H9 (cell line): Measurements from ENCODE around the gene TMA7B. TPM values are rescaled to one million over a fixed set of nuclear protein-coding genes. Genes with fewer than 3 reads are reported as not detected.
"Not testable (repeated sequence)": the region's sequence is repeated elsewhere in the genome, so short reads cannot be mapped to it uniquely, and the experiment has no call there.

Source experiments
- DNase-seq: peaks from one replicate; pipeline ENCODE4 v3.0.0-alpha.2; 2017
- H2AFZ ChIP-seq: one replicate; pipeline ENCODE4 v1.6.1; 2013; ENCODE audit warnings: mild to moderate bottlenecking, low read length, control low read depth, moderate library complexity
- H2AK5ac ChIP-seq: 2 replicates; pipeline ENCODE4 v1.6.1; 2013; ENCODE audit warnings: low read length, control low read depth, mixed read lengths; ENCODE audit not compliant: insufficient read length
- H2BK120ac ChIP-seq: one replicate; pipeline ENCODE4 v1.6.1; 2013; ENCODE audit warnings: low read depth, mild to moderate bottlenecking, low read length, control low read depth, inconsistent platforms; ENCODE audit not compliant: poor library complexity, severe bottlenecking
- H2BK12ac ChIP-seq: 2 replicates; pipeline ENCODE4 v1.6.1; 2013; ENCODE audit warnings: low read length, control low read depth, mixed read lengths, low read depth; ENCODE audit not compliant: insufficient read length
- H2BK15ac ChIP-seq: 2 replicates; pipeline ENCODE4 v1.6.1; 2013; ENCODE audit warnings: low read depth, low read length, control low read depth
- H2BK20ac ChIP-seq: one replicate; pipeline ENCODE4 v1.6.1; 2013; ENCODE audit warnings: low read depth, mild to moderate bottlenecking, low read length, control low read depth, inconsistent platforms; ENCODE audit not compliant: poor library complexity, severe bottlenecking
- H2BK5ac ChIP-seq: 2 replicates; pipeline ENCODE4 v1.6.1; 2013; ENCODE audit warnings: low read length, control low read depth, mixed read lengths; ENCODE audit not compliant: insufficient read length
- H3K14ac ChIP-seq: 2 replicates; pipeline ENCODE4 v1.6.1; 2013; ENCODE audit warnings: low read length, control low read depth; ENCODE audit not compliant: insufficient read depth
- H3K18ac ChIP-seq: 2 replicates; pipeline ENCODE4 v1.6.1; 2013; ENCODE audit warnings: low read depth, mild to moderate bottlenecking, mixed read lengths, low read length, control low read depth; ENCODE audit not compliant: insufficient read length
- H3K23ac ChIP-seq: 2 replicates; pipeline ENCODE4 v1.6.1; 2013; ENCODE audit warnings: low read length, control low read depth, mixed read lengths, low read depth; ENCODE audit not compliant: insufficient read length
- H3K23me2 ChIP-seq: 2 replicates; pipeline ENCODE4 v1.6.1; 2013; ENCODE audit warnings: low read depth, mild to moderate bottlenecking, mixed read lengths, low read length, control low read depth; ENCODE audit not compliant: insufficient read length, poor library complexity, severe bottlenecking
- H3K27ac ChIP-seq: 2 replicates; pipeline ENCODE4 v1.5.1; 2013; ENCODE audit warnings: low read length, control low read depth, mixed read lengths, low read depth; ENCODE audit not compliant: insufficient read length
- H3K27me3 ChIP-seq: 2 replicates; pipeline ENCODE4 v1.6.1; 2013; ENCODE audit warnings: low read length, control low read depth, inconsistent platforms; ENCODE audit not compliant: insufficient read depth
- H3K4ac ChIP-seq: 2 replicates; pipeline ENCODE4 v1.6.1; 2013; ENCODE audit warnings: low read depth, mild to moderate bottlenecking, control low read depth, inconsistent platforms, low read length, moderate library complexity
- H3K4me1 ChIP-seq: 2 replicates; pipeline ENCODE4 v1.6.1; 2013; ENCODE audit warnings: low read length, control low read depth, inconsistent platforms; ENCODE audit not compliant: insufficient read depth
- H3K4me2 ChIP-seq: 2 replicates; pipeline ENCODE4 v1.6.1; 2013; ENCODE audit warnings: low read length, control low read depth, mixed read lengths; ENCODE audit not compliant: insufficient read length, insufficient read depth
- H3K56ac ChIP-seq: 2 replicates; pipeline ENCODE4 v1.6.1; 2013; ENCODE audit warnings: low read depth, mild to moderate bottlenecking, mixed read lengths, low read length, control low read depth; ENCODE audit not compliant: insufficient read length
- H3K79me1 ChIP-seq: 2 replicates; pipeline ENCODE4 v1.6.1; 2013; ENCODE audit warnings: low read depth, mild to moderate bottlenecking, moderate library complexity, low read length, control low read depth, inconsistent platforms; ENCODE audit not compliant: insufficient read depth, poor library complexity, severe bottlenecking
- H3K79me2 ChIP-seq: 2 replicates; pipeline ENCODE4 v1.6.1; 2013; ENCODE audit warnings: low read length, control low read depth, inconsistent platforms; ENCODE audit not compliant: insufficient read depth
- H3K9ac ChIP-seq: 2 replicates; pipeline ENCODE4 v1.6.1; 2013; ENCODE audit warnings: low read length, control low read depth, mixed read lengths; ENCODE audit not compliant: insufficient read length; ENCODE audit errors: extremely low read depth
- H3K9me3 ChIP-seq: one replicate; pipeline ENCODE4 v1.6.1; 2013; ENCODE audit warnings: low read depth, low read length, inconsistent platforms; ENCODE audit not compliant: control insufficient read depth
- H3T11ph ChIP-seq: one replicate; pipeline ENCODE4 v1.6.1; 2013; ENCODE audit warnings: mild to moderate bottlenecking, low read length, control low read depth, inconsistent platforms
- H4K20me1 ChIP-seq: one replicate; pipeline ENCODE4 v1.6.1; 2013; ENCODE audit not compliant: control insufficient read depth, insufficient read length, insufficient read depth
- H4K5ac ChIP-seq: 2 replicates; pipeline ENCODE4 v1.6.1; 2013; ENCODE audit warnings: low read depth, mild to moderate bottlenecking, mixed read lengths, low read length, control low read depth; ENCODE audit not compliant: insufficient read length
- H4K8ac ChIP-seq: replicated peaks from 2 replicates; pipeline ENCODE4 v1.6.1; 2013; ENCODE audit warnings: low read length, control low read depth, mixed read lengths, low read depth; ENCODE audit not compliant: insufficient read length
- H4K91ac ChIP-seq: 2 replicates; pipeline ENCODE4 v1.6.1; 2013; ENCODE audit warnings: low read depth, mild to moderate bottlenecking, moderate library complexity, mixed read lengths, low read length, control low read depth; ENCODE audit not compliant: insufficient read length
- H3K27ac Mint-ChIP-seq, 3 experiments: 2 replicates in 2 of 3; 3 replicates in 1 of 3; pipeline ENCODE4 v1.8.0; 2020 to 2021; ENCODE audit warnings: mixed read lengths in 3 of 3, mild to moderate bottlenecking in 1 of 3, moderate library complexity in 1 of 3
- H3K27me3 Mint-ChIP-seq: 2 replicates; pipeline ENCODE4 v1.8.0; 2021; ENCODE audit warnings: low read depth, mild to moderate bottlenecking, moderate library complexity, mixed read lengths
- H3K36me3 Mint-ChIP-seq, 3 experiments: 2 replicates in 2 of 3; 3 replicates in 1 of 3; pipeline ENCODE4 v1.8.0; 2020 to 2021; ENCODE audit warnings: low read depth in 3 of 3, mixed read lengths in 3 of 3; ENCODE audit not compliant: insufficient read depth in 1 of 3
- H3K4me1 Mint-ChIP-seq, 2 experiments: 2 replicates each; pipeline ENCODE4 v1.8.0; 2020; ENCODE audit warnings: mixed read lengths in 2 of 2
- H3K4me3 Mint-ChIP-seq, 2 experiments: 2 replicates in 1 of 2; 3 replicates in 1 of 2; pipeline ENCODE4 v1.8.0; 2020 to 2021; ENCODE audit warnings: mild to moderate bottlenecking in 2 of 2, mixed read lengths in 2 of 2, moderate library complexity in 1 of 2
- H3K9me3 Mint-ChIP-seq, 2 experiments: 2 replicates in 1 of 2; 3 replicates in 1 of 2; pipeline ENCODE4 v1.8.0; 2020; ENCODE audit warnings: mild to moderate bottlenecking in 2 of 2, mixed read lengths in 2 of 2, moderate library complexity in 1 of 2
- CTCF ChIP-seq: fragments of 200-600 bp; sonication (generic); conservative IDR thresholded peaks from 3 replicates; pipeline ENCODE4 v1.8.0; 2021; ENCODE audit warnings: antibody characterized with exemption, mild to moderate bottlenecking
- WGBS: extraction: QIAGEN DNeasy Blood & Tissue Kit; methylation state at CpG from one replicate; pipeline ENCODE4 v1.1.7; 2013; ENCODE audit warnings: missing lambda C conversion rate, low lambda C conversion rate, mixed read lengths; ENCODE audit not compliant: insufficient read length; ENCODE audit errors: extremely low coverage; 5-methylcytosine and 5-hydroxymethylcytosine counted together
- total RNA-seq: library from RNA; stranded (reverse); gene quantifications from 2 replicates; pipeline ENCODE4 v1.2.1, GENCODE V29; 2021

Gene TMA7B
- total RNA-seq, 1 experiment from 2014 or later, result not detected

- Mint-ChIP-seq H3K27ac (no peak overlapping the region), H3K4me3 (no peak overlapping the region; a peak in 1 of 5 replicates), H3K36me3 (no peaks in the 10 kb centered on the region), H3K4me1 (peaks cover 26 to 34% of the 10 kb centered on the region in 2 experiments), H3K9me3 (no peaks in the 10 kb centered on the region), H3K27me3 (peaks cover 66% of the 10 kb centered on the region)
- Histone ChIP-seq H3K14ac (no peak overlapping the region), H3K4me2 (no peak overlapping the region), H4K5ac (no peak overlapping the region), H3K79me1 (no peaks in the 10 kb centered on the region), H4K8ac (no peak overlapping the region), H2BK120ac (no peak overlapping the region), H3K9ac (no peak overlapping the region), H3K27ac (no peak overlapping the region), H3K4me1 (peaks cover 11% of the 10 kb centered on the region; the same call in 1 of the 2 replicates), H3K4ac (no peak overlapping the region), H3K79me2 (no peaks in the 10 kb centered on the region; the same call in 1 of the 2 replicates), H3K9me3 (no peaks in the 10 kb centered on the region), H3K18ac (no peak overlapping the region), H2BK20ac (no peak overlapping the region), H3T11ph (no peak overlapping the region), H4K20me1 (no peaks in the 10 kb centered on the region), H2AK5ac (no peak overlapping the region), H2BK12ac (no peak overlapping the region), H2AFZ (no peak overlapping the region), H3K56ac (no peak overlapping the region), H2BK15ac (no peak overlapping the region), H3K23me2 (peaks cover 11% of the 10 kb centered on the region), H4K91ac (no peak overlapping the region), H3K23ac (no peak overlapping the region), H2BK5ac (no peak overlapping the region), H3K27me3 (no peaks in the 10 kb centered on the region)
- no peak for TF ChIP-seq CTCF
- no CpG with 5 or more reads among the region's 5 CpGs for WGBS
- no peak for DNase-seq
Measured at GRCh38 chr22:39992088-39992826, 32.1 kb downstream of the TMA7B start.

GRCh38 chr22:39992894-39993293 lies 32.7 kb downstream of the TMA7B start:
- H3K9ac ChIP-seq, H3K79me1 ChIP-seq, H3K4ac ChIP-seq, H3K27ac ChIP-seq, H4K91ac ChIP-seq, H3K4me2 ChIP-seq, H2BK120ac ChIP-seq, H3K79me2 ChIP-seq, H3K23ac ChIP-seq, H4K8ac ChIP-seq, H4K5ac ChIP-seq, H2AFZ ChIP-seq, DNase-seq, H3K27ac Mint-ChIP-seq, H3K18ac ChIP-seq, H3K9me3 Mint-ChIP-seq, H2BK15ac ChIP-seq, H2BK5ac ChIP-seq, H3K56ac ChIP-seq, H2BK20ac ChIP-seq, H3K4me3 Mint-ChIP-seq, H3K36me3 Mint-ChIP-seq, H3K9me3 ChIP-seq, H4K20me1 ChIP-seq, H2AK5ac ChIP-seq, H2BK12ac ChIP-seq, H3K27me3 ChIP-seq, H3T11ph ChIP-seq, H3K14ac ChIP-seq: not testable (repeated sequence)
- peaks cover 61% of the 10 kb centered on the region for H3K27me3 Mint-ChIP-seq
- H3K4me1 Mint-ChIP-seq, result peaks cover 32 to 41% of the 10 kb centered on the region in 2 experiments
- Histone ChIP-seq H3K23me2 (peaks cover 11% of the 10 kb centered on the region), H3K4me1 (peaks cover 13% of the 10 kb centered on the region; the same call in 1 of the 2 replicates)
- WGBS, result no CpG with 5 or more reads among the region's 7 CpGs
